Chondrocyte (in vitro differentiated cells): ENCODE results near the gene ETV1. TPM values are rescaled to one million over a fixed set of nuclear protein-coding genes. Genes with fewer than 3 reads are reported as not detected.

Experiments
- DNase-seq: peaks from one replicate; pipeline ENCODE4 v3.0.0; 2021; ENCODE audit warnings: mixed read lengths, low spot score
- H3K27ac Mint-ChIP-seq: one replicate; pipeline ENCODE4 v1.8.0; 2021; ENCODE audit warnings: mild to moderate bottlenecking, moderate library complexity, mixed read lengths; ENCODE audit not compliant: unreplicated experiment
- H3K27me3 Mint-ChIP-seq: 2 replicates; pipeline ENCODE4 v1.8.0; 2021; ENCODE audit warnings: low read depth, mixed read lengths
- H3K36me3 Mint-ChIP-seq: 2 replicates; pipeline ENCODE4 v1.8.0; 2021; ENCODE audit warnings: low read depth, mixed read lengths
- H3K4me1 Mint-ChIP-seq: 2 replicates; pipeline ENCODE4 v1.8.0; 2021; ENCODE audit warnings: low read depth, mild to moderate bottlenecking, mixed read lengths
- H3K4me3 Mint-ChIP-seq: one replicate; pipeline ENCODE4 v1.8.0; 2021; ENCODE audit warnings: mild to moderate bottlenecking, moderate library complexity, mixed read lengths; ENCODE audit not compliant: unreplicated experiment
- H3K9me3 Mint-ChIP-seq: 2 replicates; pipeline ENCODE4 v1.8.0; 2021; ENCODE audit warnings: low read depth, mixed read lengths
- CTCF ChIP-seq: fragments of 200-600 bp; sonication (generic); IDR thresholded peaks from 2 replicates; pipeline ENCODE4 v1.5.0; 2021; ENCODE audit warnings: antibody characterized with exemption, mild to moderate bottlenecking, moderate library complexity
- total RNA-seq: library from RNA; stranded (reverse); gene quantifications from 3 replicates; pipeline ENCODE4 v1.2.1, GENCODE V29; 2021

ETV1 gene
- total RNA-seq, 1 donor from 2014 or later: 2.7 TPM

GRCh38 chr7:13882051-13882450 is 107.4 kb downstream of the ETV1 start:
- Mint-ChIP-seq H3K36me3 (no peaks in the 10 kb centered on the region), H3K4me3 (no peak overlapping the region), H3K4me1 (peaks cover 15% of the 10 kb centered on the region), H3K9me3 (no peaks in the 10 kb centered on the region), H3K27ac (no peak overlapping the region), H3K27me3 (no peaks in the 10 kb centered on the region)
- no peak for TF ChIP-seq CTCF
- no peak for DNase-seq

GRCh38 chr7:13880789-13881188 is 108.7 kb downstream of the ETV1 start:
- TF ChIP-seq CTCF: no peak
- Mint-ChIP-seq H3K9me3 (no peaks in the 10 kb centered on the region), H3K4me3 (no peak overlapping the region), H3K27ac (no peak overlapping the region), H3K36me3 (no peaks in the 10 kb centered on the region), H3K27me3 (no peaks in the 10 kb centered on the region), H3K4me1 (peaks cover 15% of the 10 kb centered on the region)
- no peak for DNase-seq

- no peak for TF ChIP-seq CTCF
- DNase-seq: no peak
- Mint-ChIP-seq H3K4me3 (no peak overlapping the region), H3K27ac (no peak overlapping the region), H3K4me1 (peaks cover 15% of the 10 kb centered on the region), H3K27me3 (no peaks in the 10 kb centered on the region), H3K9me3 (no peaks in the 10 kb centered on the region), H3K36me3 (no peaks in the 10 kb centered on the region)
Observed at GRCh38 chr7:13879994-13880686, 109.3 kb downstream of the ETV1 start.

GRCh38 chr7:13879143-13879542 is 110.3 kb downstream of the ETV1 start:
- Mint-ChIP-seq H3K27me3 (no peaks in the 10 kb centered on the region), H3K4me1 (peaks cover 22% of the 10 kb centered on the region), H3K9me3 (no peaks in the 10 kb centered on the region), H3K27ac (no peak overlapping the region), H3K4me3 (no peak overlapping the region), H3K36me3 (no peaks in the 10 kb centered on the region)
- no peak for TF ChIP-seq CTCF
- DNase-seq: no peak

- no peaks in the 10 kb centered on the region for H3K9me3 Mint-ChIP-seq
- no peaks in the 10 kb centered on the region for H3K27me3 Mint-ChIP-seq
- H3K4me1 Mint-ChIP-seq: peaks cover 22% of the 10 kb centered on the region
- no peak for DNase-seq
- no peak overlapping the region for H3K4me3 Mint-ChIP-seq
- H3K27ac Mint-ChIP-seq: no peak overlapping the region
- no peaks in the 10 kb centered on the region for H3K36me3 Mint-ChIP-seq
- TF ChIP-seq CTCF: no peak
Observed at GRCh38 chr7:13878154-13878553, 111.3 kb downstream of the ETV1 start.
